K562 (cell line): ENCODE data around the gene SYT1. TPM values are rescaled to one million over a fixed set of nuclear protein-coding genes. Genes with fewer than 3 reads are reported as not detected.

Source experiments
- ATAC-seq: fragments of 200-7000 bp; cut with Tn5 transposase; 3 replicates; pipeline ENCODE4 v1.9.1; 2020; ENCODE audit warnings: moderate library complexity
- BruUV-seq: library from RNA; stranded (reverse); fragments of 400-500 nt; replicated peaks from 2 replicates; lab custom pipeline; 2021; lab: Mats Ljungman, UMichigan
- CTCF ChIA-PET: fragments of 300-600 bp; formaldehyde crosslinking; extraction: SDS; loops from one replicate; lab custom pipeline; 2021; ENCODE audit warnings: low intra/inter-chr PET ratio; lab: Yijun Ruan, JAX
- POLR2A ChIA-PET: fragments of 300-600, 350-650 bp; sonication (Branson Sonifier 250); formaldehyde crosslinking; extraction: SDS; loops from one replicate; lab custom pipeline; 2021; ENCODE audit warnings: antibody characterized with exemption, inconsistent platforms; lab: Yijun Ruan, JAX
- DNase-seq, 4 experiments: peaks; one replicate each; pipeline versions ENCODE4 v3.0.0 to v3.0.0-alpha.2; 2011 to 2018; ENCODE audit warnings: low spot score in 3 of 4, mixed read lengths in 3 of 4; ENCODE audit errors: extremely low read depth in 1 of 4
- FAIRE-seq: peaks from 2 replicates; lab custom pipeline; 2011; peaks lifted over from hg19 to GRCh38; lab: Jason Lieb, UNC
- H2AFZ ChIP-seq: 2 replicates; pipeline ENCODE4 v1.6.0; 2011; ENCODE audit warnings: low read depth, low read length, control low read depth, inconsistent platforms
- H3K27ac ChIP-seq: fragments of 200-600 bp; 3 replicates; pipeline ENCODE4 v1.8.0; 2011; ENCODE audit warnings: low read depth, mild to moderate bottlenecking, control low read depth, inconsistent platforms, low read length, moderate library complexity, mixed read lengths; ENCODE audit errors: extremely low read depth
- H3K27me3 ChIP-seq, 2 experiments: fragments of 300-600 bp in 1 of 2; 2 replicates in 1 of 2; 3 replicates in 1 of 2; pipeline versions ENCODE4 v1.6.0 to v1.8.0; 2011; ENCODE audit warnings: inconsistent platforms in 2 of 2, low read length in 2 of 2, mild to moderate bottlenecking in 1 of 2, mixed read lengths in 1 of 2, moderate library complexity in 1 of 2; ENCODE audit not compliant: control insufficient read depth in 2 of 2, insufficient read depth in 2 of 2
- H3K36me3 ChIP-seq: fragments of 300-600 bp; 3 replicates; pipeline ENCODE4 v1.8.0; 2011; ENCODE audit warnings: mild to moderate bottlenecking, low read length, inconsistent platforms; ENCODE audit not compliant: control insufficient read depth, insufficient read depth
- H3K4me1 ChIP-seq, 2 experiments: fragments of 200-600 bp in 1 of 2; replicated peaks in 1 of 2; 2 replicates in 1 of 2; 3 replicates in 1 of 2; pipeline versions ENCODE4 v1.5.1 to v1.8.0; 2011; ENCODE audit warnings: inconsistent platforms in 2 of 2, low read length in 2 of 2, mild to moderate bottlenecking in 1 of 2, mixed read lengths in 1 of 2, moderate library complexity in 1 of 2; ENCODE audit not compliant: control insufficient read depth in 2 of 2, insufficient read depth in 2 of 2
- H3K4me2 ChIP-seq: 2 replicates; pipeline ENCODE4 v1.6.1; 2011; ENCODE audit warnings: low read length, control low read depth, inconsistent platforms, mixed read lengths; ENCODE audit not compliant: insufficient read depth
- H3K4me3 ChIP-seq: fragments of 200-600 bp; sonication (generic), shearing (Covaris generic); 2 replicates; pipeline ENCODE4 v1.5.1; 2016; ENCODE audit warnings: control low read depth, inconsistent platforms
- H3K79me2 ChIP-seq: fragments of 200-600 bp; 3 replicates; pipeline ENCODE4 v1.8.0; 2011; ENCODE audit warnings: low read length, inconsistent platforms; ENCODE audit not compliant: control insufficient read depth, insufficient read depth
- H3K9ac ChIP-seq, 2 experiments: 2 replicates each; pipeline versions ENCODE4 v1.6.0 to v1.6.1; 2011; ENCODE audit warnings: low read depth in 2 of 2, low read length in 2 of 2, control low read depth in 1 of 2, inconsistent platforms in 1 of 2, mild to moderate bottlenecking in 1 of 2, mixed read lengths in 1 of 2; ENCODE audit not compliant: insufficient read depth in 1 of 2
- H3K9me1 ChIP-seq: one replicate; pipeline ENCODE4 v1.6.0; 2011; ENCODE audit warnings: inconsistent platforms, mild to moderate bottlenecking, low read length, moderate library complexity; ENCODE audit not compliant: control insufficient read depth, insufficient read depth
- H3K9me3 ChIP-seq: replicated peaks from 2 replicates; pipeline ENCODE4 v1.5.1; 2011; ENCODE audit warnings: low read depth, low read length, inconsistent platforms; ENCODE audit not compliant: control insufficient read depth, insufficient read depth
- H4K20me1 ChIP-seq: replicated peaks from 2 replicates; pipeline ENCODE4 v1.6.1; 2011; ENCODE audit warnings: low read length, inconsistent platforms, mixed read lengths; ENCODE audit not compliant: control insufficient read depth, insufficient read depth
- C11orf30 ChIP-seq: fragments of 450-650 bp; IDR thresholded peaks from 2 replicates; pipeline ENCODE4 v1.6.1; 2016; ENCODE audit warnings: low read depth, mild to moderate bottlenecking
- E2F4 ChIP-seq: sonication (generic); formaldehyde crosslinking; IDR thresholded peaks from 2 replicates; pipeline ENCODE4 v1.8.0; 2022; ENCODE audit warnings: mild to moderate bottlenecking, low read depth, missing genetic modification reagents
- FOXA3 ChIP-seq, 2 experiments: fragments of 450-650 bp in 1 of 2; sonication (generic) in 1 of 2; formaldehyde crosslinking; IDR thresholded peaks in 1 of 2; conservative IDR thresholded peaks in 1 of 2; 2 replicates each; pipeline versions ENCODE4 v1.4.0 to v1.8.0; 2020 to 2022; ENCODE audit warnings: mild to moderate bottlenecking in 2 of 2, missing genetic modification reagents in 1 of 2
- HNRNPL ChIP-seq: fragments of 200-400 bp; formaldehyde crosslinking; IDR thresholded peaks from 2 replicates; pipeline ENCODE4 v1.6.1; 2017; ENCODE audit warnings: low read depth, mild to moderate bottlenecking, low read length
- WGBS: fragments of 100-300 bp; shearing (Covaris generic); methylation state at CpG from one replicate; pipeline ENCODE4 v1.1.6; 2016; ENCODE audit warnings: low coverage, mixed read lengths; ENCODE audit not compliant: insufficient coverage; ENCODE audit errors: missing lambda C conversion rate; 5-methylcytosine and 5-hydroxymethylcytosine counted together
- in situ Hi-C: fragments of 300-500 bp; cut with MboI; formaldehyde crosslinking; loops from 4 replicates; pipeline ENCODE4 v1.15.0; 2018; ENCODE audit warnings: inconsistent platforms, mixed read lengths
- intact Hi-C: fragments of 100-400 bp; cut with micrococcal nuclease; formaldehyde crosslinking; loops from 2 replicates; pipeline ENCODE4 v1.14.2; 2022
- polyA plus RNA-seq, 8 experiments: library from polyadenylated mRNA; depleted of rRNA in 4 of 8; stranded (reverse) in 5 of 8; unstranded in 3 of 8; fragments of >200 nt; fragmentation: Nextera tagmentation in 2 of 8; fragmentation: Illumina TruSeq in 1 of 8; extraction: Ambion mirVana in 2 of 8; extraction: Trizol in 1 of 8; gene quantifications; 2 replicates each; pipeline versions ENCODE4 v1.2.1 to v1.2.3, GENCODE V29; 2011 to 2014; ENCODE audit warnings: inconsistent platforms in 1 of 8, missing spikeins in 1 of 8
- total RNA-seq, 7 experiments: library from RNA; depleted of rRNA in 6 of 7; stranded (reverse); fragments of >200 nt in 6 of 7; fragmentation: Illumina TruSeq in 2 of 7; extraction: Trizol in 2 of 7; gene quantifications; 2 replicates each; pipeline versions ENCODE4 v1.2.1 to v1.2.3, GENCODE V29; 2011 to 2021; ENCODE audit warnings: low replicate concordance in 1 of 7
- TF ChIP-seq, protein P1 (sequence below): fragments of 250-450 bp; sonication (Bioruptor Pico); IDR thresholded peaks from 2 replicates; pipeline ENCODE4 v1.8.0; 2021; ENCODE audit warnings: borderline replicate concordance, mild to moderate bottlenecking, moderate library complexity; ENCODE audit not compliant: poor library complexity, severe bottlenecking
- TF ChIP-seq, protein P2 (sequence below): sonication (generic); IDR thresholded peaks from 2 replicates; pipeline ENCODE4 v1.6.1; 2016

The SYT1 gene
- total and polyA plus RNA-seq, 9 of the 15 experiments (the other 6 are each of a cell fraction or from before 2014, with no cell fraction given) = 0.03 to 0.13 (median 0.07) TPM; not detected in 4

DNA sequence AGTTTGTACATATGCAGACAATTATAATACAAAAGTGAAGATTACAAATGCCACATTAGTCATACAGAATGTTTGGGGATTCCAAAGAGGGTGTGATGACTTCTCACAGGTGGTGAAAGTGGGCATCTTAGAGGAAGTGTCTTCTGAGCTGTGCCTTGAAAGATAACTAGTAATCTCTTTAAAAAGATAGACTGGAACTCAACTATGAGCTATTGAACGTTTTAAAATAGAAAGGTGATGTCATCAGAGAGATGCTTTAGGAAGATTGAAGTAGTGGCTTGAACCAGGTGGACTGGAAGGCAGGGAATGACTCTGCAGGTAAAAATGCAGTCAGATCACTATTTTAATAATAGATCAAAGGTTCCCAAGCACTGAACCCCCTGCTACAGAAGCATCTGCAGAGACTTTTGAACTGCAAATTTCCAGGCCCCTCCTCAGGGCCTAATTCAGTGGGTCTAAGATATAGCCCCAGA, 50.3 kb downstream of the SYT1 start:
- H3K4me3 ChIP-seq = no peak overlapping the region
- no peaks in the 10 kb centered on the region for H3K9me3 ChIP-seq
- POLR2A ChIA-PET = no interaction called here
- no peaks in the 10 kb centered on the region for H3K27me3 ChIP-seq
- no peaks in the 10 kb centered on the region for H4K20me1 ChIP-seq
- WGBS = 0% methylated on average over 1 of the region's 1 CpG
- H3K27ac ChIP-seq = no peak overlapping the region
- H3K4me1 ChIP-seq = no peaks in the 10 kb centered on the region
- BruUV-seq = no TSS peak
- H3K36me3 ChIP-seq = no peaks in the 10 kb centered on the region
- no peak for ATAC-seq
- H3K79me2 ChIP-seq = no peaks in the 10 kb centered on the region
- in situ Hi-C loops = no loop called here
- DNase-seq = no peak
- H3K9me1 ChIP-seq = no peaks in the 10 kb centered on the region
- H3K4me2 ChIP-seq = no peak overlapping the region
- intact Hi-C loops = no loop called here
- CTCF ChIA-PET = no interaction called here
- TF ChIP-seq HNRNPL = no peak
- TF ChIP-seq, protein P1, sequence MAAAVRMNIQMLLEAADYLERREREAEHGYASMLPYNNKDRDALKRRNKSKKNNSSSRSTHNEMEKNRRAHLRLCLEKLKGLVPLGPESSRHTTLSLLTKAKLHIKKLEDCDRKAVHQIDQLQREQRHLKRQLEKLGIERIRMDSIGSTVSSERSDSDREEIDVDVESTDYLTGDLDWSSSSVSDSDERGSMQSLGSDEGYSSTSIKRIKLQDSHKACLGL = no peak
- TF ChIP-seq, protein P2, sequence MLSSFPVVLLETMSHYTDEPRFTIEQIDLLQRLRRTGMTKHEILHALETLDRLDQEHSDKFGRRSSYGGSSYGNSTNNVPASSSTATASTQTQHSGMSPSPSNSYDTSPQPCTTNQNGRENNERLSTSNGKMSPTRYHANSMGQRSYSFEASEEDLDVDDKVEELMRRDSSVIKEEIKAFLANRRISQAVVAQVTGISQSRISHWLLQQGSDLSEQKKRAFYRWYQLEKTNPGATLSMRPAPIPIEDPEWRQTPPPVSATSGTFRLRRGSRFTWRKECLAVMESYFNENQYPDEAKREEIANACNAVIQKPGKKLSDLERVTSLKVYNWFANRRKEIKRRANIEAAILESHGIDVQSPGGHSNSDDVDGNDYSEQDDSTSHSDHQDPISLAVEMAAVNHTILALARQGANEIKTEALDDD = no peak
- no peak for TF ChIP-seq E2F4 (CRISPR knock-in tag)
- TF ChIP-seq FOXA3 (CRISPR knock-in tag; conservative IDR thresholded peaks at IDR 0.05 in 1 of 2, IDR thresholded peaks at IDR 0.05 in 1 of 2) = no peak
- TF ChIP-seq C11orf30 = no peak
- no peak for FAIRE-seq
- H3K9ac ChIP-seq = no peak overlapping the region
- H2AFZ ChIP-seq = no peak overlapping the region
